NB4 (cell line): ENCODE data around the gene SLC37A1.

Experiments
- DNase-seq: peaks from one replicate; pipeline ENCODE4 v3.0.0; 2010; ENCODE audit warnings: low read depth
- H3K4me3 ChIP-seq: one replicate; pipeline ENCODE4 v1.5.1; 2011; ENCODE audit warnings: mild to moderate bottlenecking, low read depth, low read length, moderate library complexity
- MYC ChIP-seq: IDR thresholded peaks from 2 replicates; pipeline ENCODE4 v1.6.1; 2011; ENCODE audit warnings: low read depth, low read length
- POLR2A ChIP-seq: IDR thresholded peaks from 2 replicates; pipeline ENCODE4 v1.6.1; 2011; ENCODE audit warnings: mild to moderate bottlenecking; ENCODE audit not compliant: insufficient read length; ENCODE audit errors: extremely low read depth
- TF ChIP-seq, protein P1 (sequence below): IDR thresholded peaks from one replicate; pipeline ENCODE4 v1.5.1; 2012; ENCODE audit warnings: low read depth, low read length
- TF ChIP-seq, protein P2 (sequence below): IDR thresholded peaks from 2 replicates; pipeline ENCODE4 v1.6.1; 2011; ENCODE audit warnings: low read depth, low read length

Gene SLC37A1

DNA sequence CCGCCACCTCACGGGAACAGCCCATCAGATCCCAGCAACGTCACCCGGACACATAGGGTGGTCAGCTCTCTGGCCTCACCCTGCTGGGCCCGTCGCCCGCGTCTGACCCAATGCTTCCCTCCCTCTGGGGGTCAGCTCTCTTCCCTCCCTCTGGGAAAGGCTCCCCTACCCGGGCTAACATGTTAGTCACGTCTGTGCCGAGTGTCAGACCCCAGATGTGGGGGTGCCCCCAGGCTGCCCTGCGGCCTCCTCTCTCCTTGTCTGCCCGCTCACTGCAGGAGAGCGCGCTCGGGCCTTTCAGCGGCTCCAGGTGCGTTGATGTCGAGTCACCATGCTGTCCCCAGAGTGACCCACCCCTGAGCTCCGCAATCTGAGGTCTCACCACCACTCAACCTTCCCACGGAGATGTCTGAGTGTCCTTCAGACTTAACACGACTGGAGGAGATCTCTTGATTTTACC is 34.3 kb downstream of the SLC37A1 start:
- H3K4me3 ChIP-seq: no peak overlapping the region
- TF ChIP-seq MYC (no peak), POLR2A (no peak)
- TF ChIP-seq, protein P1, sequence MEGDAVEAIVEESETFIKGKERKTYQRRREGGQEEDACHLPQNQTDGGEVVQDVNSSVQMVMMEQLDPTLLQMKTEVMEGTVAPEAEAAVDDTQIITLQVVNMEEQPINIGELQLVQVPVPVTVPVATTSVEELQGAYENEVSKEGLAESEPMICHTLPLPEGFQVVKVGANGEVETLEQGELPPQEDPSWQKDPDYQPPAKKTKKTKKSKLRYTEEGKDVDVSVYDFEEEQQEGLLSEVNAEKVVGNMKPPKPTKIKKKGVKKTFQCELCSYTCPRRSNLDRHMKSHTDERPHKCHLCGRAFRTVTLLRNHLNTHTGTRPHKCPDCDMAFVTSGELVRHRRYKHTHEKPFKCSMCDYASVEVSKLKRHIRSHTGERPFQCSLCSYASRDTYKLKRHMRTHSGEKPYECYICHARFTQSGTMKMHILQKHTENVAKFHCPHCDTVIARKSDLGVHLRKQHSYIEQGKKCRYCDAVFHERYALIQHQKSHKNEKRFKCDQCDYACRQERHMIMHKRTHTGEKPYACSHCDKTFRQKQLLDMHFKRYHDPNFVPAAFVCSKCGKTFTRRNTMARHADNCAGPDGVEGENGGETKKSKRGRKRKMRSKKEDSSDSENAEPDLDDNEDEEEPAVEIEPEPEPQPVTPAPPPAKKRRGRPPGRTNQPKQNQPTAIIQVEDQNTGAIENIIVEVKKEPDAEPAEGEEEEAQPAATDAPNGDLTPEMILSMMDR: no peak
- TF ChIP-seq, protein P2, sequence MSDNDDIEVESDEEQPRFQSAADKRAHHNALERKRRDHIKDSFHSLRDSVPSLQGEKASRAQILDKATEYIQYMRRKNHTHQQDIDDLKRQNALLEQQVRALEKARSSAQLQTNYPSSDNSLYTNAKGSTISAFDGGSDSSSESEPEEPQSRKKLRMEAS: no peak
- DNase-seq: no peak

DNA sequence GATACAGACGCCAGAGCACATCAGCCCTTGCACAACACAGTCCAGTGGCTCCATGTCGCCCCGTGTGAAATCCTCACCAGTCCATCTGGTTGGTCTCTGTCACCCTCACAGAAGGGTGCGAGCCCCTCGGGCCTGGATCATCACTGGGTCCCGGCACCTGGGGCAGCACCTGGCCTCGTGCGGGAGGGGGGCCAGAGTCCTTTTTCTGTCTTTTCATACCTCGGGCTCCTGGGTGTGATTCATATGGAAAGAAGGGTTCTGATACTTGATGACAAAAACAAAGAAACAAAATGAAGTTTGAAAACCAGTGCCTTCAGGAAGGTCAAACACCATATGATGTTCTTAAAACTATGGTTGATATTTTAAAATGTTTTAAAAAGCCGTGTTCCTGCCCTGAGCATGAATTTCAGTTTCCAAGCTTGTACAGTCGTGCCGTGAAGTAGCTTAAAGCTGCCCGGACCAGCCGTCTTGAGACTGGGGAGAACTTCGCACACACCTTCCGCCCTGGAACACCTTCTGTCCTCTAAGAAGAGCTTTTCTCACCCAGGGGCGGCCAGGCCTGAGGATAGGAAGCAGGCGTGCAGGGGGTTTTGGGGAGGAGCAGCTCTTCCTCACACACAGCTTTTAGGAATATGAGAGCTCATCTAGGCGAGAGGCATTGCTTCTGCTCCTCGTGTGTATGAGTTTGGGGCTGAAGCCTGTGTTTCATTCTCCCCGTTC is 35.2 kb downstream of the SLC37A1 start:
- no peak for DNase-seq
- H3K4me3 ChIP-seq: no peak overlapping the region
- TF ChIP-seq, protein P1: no peak
- no peak for TF ChIP-seq MYC
- TF ChIP-seq, protein P2: no peak
- TF ChIP-seq POLR2A: no peak

DNA sequence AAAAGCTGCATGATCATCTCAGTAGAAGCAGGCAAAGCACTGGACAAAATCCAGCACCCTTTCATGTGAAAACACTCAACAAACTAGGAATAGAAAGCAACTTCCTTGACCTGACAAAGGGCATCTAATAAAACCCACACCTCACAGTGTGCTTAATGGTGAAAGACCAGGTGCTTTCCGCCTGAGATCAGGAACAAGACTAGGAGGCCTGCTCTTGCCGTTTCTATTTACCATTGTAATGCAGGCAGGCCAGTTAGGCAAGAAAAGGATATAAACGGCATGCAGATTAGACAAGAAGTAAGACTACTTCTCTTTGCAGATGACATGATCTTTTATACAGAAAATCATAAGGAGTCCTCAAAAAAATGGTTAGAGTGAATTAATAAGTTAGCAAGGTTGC is 37.2 kb downstream of the SLC37A1 start:
- DNase-seq: no peak
- TF ChIP-seq POLR2A (no peak), MYC (no peak)
- TF ChIP-seq, protein P1: no peak
- TF ChIP-seq, protein P2: no peak

DNA sequence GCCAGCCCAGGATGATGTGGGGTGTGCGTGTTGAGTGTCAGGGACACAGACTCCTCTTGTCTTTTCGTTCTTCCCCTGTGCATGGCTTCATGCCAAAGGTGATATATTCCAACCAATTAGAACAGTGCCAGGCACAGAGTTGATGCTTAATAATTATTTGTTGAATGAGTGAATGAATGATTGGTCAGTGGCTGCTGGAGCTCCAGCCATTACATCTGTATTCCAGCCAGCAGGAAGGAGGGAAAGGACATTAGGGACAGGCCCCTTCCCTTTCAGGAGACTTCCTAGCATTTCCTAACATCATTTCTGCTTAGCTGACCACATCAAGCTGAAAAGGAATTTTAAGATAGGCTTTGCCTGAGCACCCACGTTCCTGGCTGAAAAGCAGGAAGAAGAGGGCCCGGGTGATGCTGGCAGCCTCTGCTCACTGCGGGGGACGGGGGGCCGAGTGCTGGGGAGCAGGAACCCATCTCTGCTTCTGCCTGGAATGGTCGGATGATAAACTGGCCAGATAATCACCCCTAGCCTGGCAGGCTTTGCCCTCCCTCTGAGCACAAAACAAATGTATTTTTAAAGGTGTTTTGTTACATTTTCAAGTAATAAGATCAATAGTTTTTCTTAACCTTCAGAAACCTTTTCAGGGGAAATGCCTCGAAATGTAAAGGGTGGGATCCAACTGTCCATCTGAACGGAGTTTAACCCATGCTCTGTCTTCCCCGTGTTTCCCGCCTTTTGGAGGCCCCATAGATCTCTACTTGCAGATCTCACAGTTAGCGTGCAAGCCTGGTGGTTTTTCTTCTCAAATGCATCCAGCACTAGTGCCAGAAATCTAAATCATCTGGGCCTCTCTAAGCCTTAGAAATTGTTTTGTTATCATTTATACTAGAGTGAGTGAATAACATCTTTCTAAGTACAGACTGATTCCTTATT is 39.0 kb downstream of the SLC37A1 start:
- no peak overlapping the region for H3K4me3 ChIP-seq
- no peak for DNase-seq
- TF ChIP-seq POLR2A (no peak), MYC (no peak)
- TF ChIP-seq, protein P2: no peak
- TF ChIP-seq, protein P1: no peak

More for the DNA sequence above, 37.2 kb downstream of the SLC37A1 start:
- no peak overlapping the region for H3K4me3 ChIP-seq

DNA sequence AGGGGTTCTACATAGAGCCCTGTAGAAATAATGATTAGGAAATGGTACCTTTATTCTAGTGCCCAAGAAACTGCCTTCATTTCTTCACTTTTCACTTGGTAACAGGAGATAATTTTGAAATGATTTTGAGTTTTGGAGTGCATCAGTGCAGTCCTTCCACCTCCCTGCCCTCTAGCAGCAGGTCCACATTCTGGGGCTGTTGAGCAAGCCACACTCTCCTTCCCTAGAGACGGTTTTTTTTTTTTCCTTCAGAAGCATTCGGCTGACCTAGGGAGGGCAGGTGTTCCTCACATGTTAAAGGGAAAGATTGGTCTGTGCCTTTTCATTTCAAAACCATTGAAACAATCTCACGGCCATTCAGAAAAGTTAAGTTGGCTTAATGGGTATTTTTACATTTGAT is 39.8 kb downstream of the SLC37A1 start:
- H3K4me3 ChIP-seq: no peak overlapping the region
- TF ChIP-seq POLR2A: no peak
- TF ChIP-seq, protein P1: no peak
- no peak for TF ChIP-seq MYC
- TF ChIP-seq, protein P2: no peak
- no peak for DNase-seq
